Bronchial epithelial cell (primary cell): Measurements from ENCODE around the gene POU2F2. TPM values are rescaled to one million over a fixed set of nuclear protein-coding genes. Genes with fewer than 3 reads are reported as not detected.

Experiments
- DNase-seq: peaks from one replicate; pipeline ENCODE4 v3.0.0-alpha.2; 2010; ENCODE audit warnings: low read depth
- FAIRE-seq: peaks from 2 replicates; lab custom pipeline; 2011; peaks lifted over from hg19 to GRCh38; lab: Jason Lieb, UNC
- H3K27me3 ChIP-seq: 2 replicates; pipeline ENCODE4 v1.5.1; 2011; ENCODE audit warnings: low read length; ENCODE audit not compliant: control insufficient read depth, insufficient read depth
- H3K36me3 ChIP-seq: 2 replicates; pipeline ENCODE4 v1.5.1; 2011; ENCODE audit warnings: low read length; ENCODE audit not compliant: control insufficient read depth, insufficient read depth
- H3K4me3 ChIP-seq: 2 replicates; pipeline ENCODE4 v1.5.1; 2011; ENCODE audit warnings: mild to moderate bottlenecking, low read depth, low read length, control low read depth
- total RNA-seq: library from RNA; depleted of rRNA; stranded (reverse); fragments of >200 nt; gene quantifications from 2 replicates; pipeline ENCODE4 v1.2.1, GENCODE V29; 2014
- TF ChIP-seq, protein P1 (sequence below): IDR thresholded peaks from 2 replicates; pipeline ENCODE4 v1.5.1; 2011; ENCODE audit warnings: mild to moderate bottlenecking, moderate library complexity, low read length, control low read depth, inconsistent platforms; ENCODE audit not compliant: insufficient read depth, severe bottlenecking

POU2F2 gene
- total RNA-seq, 1 donor from 2014 or later = 0.53 TPM

DNA sequence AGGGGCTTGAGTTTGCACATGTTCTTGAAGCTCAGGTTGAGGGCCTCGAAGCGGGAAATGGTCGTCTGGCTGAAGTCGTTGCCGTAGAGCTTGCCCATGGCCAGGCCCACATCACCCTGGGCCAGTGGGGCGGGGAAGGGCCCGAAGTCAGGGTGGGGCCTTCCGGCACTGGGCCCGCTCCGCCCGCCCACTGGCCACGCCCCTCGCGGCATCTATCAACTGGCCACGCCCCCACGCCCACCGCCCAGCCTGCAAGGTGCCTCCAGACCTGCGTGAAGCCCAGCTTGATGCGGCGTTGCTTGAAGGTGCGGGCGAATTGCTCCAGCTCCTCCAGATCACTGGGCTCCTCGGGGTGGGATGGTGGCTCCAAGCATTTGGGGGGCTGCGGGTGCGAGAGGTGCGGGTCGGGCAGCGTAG is 36.4 kb downstream of the POU2F2 start:
- Histone ChIP-seq H3K27me3 (no peaks in the 10 kb centered on the region), H3K36me3 (no peaks in the 10 kb centered on the region), H3K4me3 (no peak overlapping the region)
- TF ChIP-seq, protein P1, sequence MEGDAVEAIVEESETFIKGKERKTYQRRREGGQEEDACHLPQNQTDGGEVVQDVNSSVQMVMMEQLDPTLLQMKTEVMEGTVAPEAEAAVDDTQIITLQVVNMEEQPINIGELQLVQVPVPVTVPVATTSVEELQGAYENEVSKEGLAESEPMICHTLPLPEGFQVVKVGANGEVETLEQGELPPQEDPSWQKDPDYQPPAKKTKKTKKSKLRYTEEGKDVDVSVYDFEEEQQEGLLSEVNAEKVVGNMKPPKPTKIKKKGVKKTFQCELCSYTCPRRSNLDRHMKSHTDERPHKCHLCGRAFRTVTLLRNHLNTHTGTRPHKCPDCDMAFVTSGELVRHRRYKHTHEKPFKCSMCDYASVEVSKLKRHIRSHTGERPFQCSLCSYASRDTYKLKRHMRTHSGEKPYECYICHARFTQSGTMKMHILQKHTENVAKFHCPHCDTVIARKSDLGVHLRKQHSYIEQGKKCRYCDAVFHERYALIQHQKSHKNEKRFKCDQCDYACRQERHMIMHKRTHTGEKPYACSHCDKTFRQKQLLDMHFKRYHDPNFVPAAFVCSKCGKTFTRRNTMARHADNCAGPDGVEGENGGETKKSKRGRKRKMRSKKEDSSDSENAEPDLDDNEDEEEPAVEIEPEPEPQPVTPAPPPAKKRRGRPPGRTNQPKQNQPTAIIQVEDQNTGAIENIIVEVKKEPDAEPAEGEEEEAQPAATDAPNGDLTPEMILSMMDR = no peak
- FAIRE-seq (no peak), DNase-seq (no peak)

DNA sequence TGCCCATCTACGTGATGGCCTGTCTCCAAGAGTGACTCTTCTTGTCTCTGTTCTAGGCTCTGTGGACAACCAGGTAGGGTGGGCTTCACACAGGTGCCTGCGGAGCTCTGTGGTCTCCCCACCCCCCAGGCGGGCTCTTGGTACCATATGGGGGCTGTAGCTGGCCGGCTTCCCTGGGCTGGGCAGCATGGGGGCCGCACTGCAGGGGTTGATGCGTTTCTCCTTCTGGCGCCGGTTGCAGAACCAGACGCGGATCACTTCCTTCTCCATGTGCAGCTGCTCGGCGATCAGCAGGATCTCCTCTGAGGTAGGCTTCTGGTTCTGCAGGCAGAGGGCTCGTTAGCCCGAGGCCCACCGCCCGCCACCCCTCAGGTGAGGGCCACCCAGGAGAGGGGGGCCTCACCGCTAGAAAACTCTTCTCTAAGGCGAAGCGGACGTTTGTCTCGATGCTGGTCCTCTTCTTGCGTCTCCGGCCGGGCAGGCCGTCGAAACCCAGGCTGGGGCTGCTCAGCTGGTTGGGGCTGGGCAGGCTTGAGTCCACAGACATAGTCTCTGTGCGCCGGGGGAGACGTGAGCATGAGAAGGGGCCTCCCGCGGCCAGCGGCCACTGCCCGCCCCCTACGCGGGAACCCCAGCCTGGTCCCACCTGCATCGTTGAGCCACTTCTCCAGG is 37.0 kb downstream of the POU2F2 start:
- DNase-seq = no peak
- no peak for FAIRE-seq

DNA sequence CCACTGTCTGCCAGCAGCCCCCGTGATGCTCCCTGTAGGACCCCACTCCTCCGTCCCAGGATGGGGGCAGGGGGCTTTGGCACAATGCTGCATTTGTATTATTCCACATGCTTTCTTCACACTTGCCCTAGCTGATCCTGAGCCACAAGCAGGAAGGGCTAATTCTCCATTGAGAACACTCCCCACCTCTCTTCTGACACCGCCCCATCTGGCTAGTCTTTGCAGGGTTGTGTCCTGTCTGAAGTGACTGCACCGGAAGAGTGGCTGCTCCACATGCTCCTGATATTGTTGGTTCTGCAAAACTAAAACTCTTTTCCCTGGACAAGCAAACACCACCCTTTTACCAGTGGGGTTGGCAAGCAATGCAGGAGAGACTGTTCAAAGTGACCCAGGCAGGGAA is 38.3 kb downstream of the POU2F2 start:
- FAIRE-seq (peak; percentile 88), DNase-seq (no peak)
- TF ChIP-seq, protein P1 = no peak
- H3K27me3 ChIP-seq = no peaks in the 10 kb centered on the region
- no peak overlapping the region for H3K4me3 ChIP-seq
- no peaks in the 10 kb centered on the region for H3K36me3 ChIP-seq

More for the DNA sequence above, 37.0 kb downstream of the POU2F2 start:
- Histone ChIP-seq H3K27me3 (no peaks in the 10 kb centered on the region), H3K36me3 (no peaks in the 10 kb centered on the region), H3K4me3 (no peak overlapping the region)
- TF ChIP-seq, protein P1 = no peak

DNA sequence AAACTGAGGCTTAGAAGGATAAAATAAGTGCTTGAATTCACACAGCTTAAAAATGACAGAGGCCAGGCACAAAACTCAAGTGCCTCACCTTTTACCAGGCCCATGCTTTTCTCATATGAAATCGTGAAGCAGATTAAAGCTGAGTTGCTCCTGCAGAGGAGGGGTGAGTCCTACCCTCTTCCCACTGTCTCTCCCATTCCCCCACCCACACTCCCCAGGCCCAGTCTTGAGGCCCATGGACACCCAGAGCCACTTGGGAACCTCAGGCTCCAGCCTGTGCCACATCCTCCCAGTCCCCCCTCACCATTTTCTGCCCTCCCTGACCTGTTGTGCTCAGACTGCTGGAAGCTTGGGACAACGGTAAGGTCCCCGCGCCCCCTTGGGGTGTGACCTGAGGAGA is 38.7 kb downstream of the POU2F2 start:
- FAIRE-seq = no peak
- no peak for DNase-seq
- Histone ChIP-seq H3K4me3 (no peak overlapping the region), H3K27me3 (no peaks in the 10 kb centered on the region), H3K36me3 (no peaks in the 10 kb centered on the region)
- TF ChIP-seq, protein P1 = no peak

DNA sequence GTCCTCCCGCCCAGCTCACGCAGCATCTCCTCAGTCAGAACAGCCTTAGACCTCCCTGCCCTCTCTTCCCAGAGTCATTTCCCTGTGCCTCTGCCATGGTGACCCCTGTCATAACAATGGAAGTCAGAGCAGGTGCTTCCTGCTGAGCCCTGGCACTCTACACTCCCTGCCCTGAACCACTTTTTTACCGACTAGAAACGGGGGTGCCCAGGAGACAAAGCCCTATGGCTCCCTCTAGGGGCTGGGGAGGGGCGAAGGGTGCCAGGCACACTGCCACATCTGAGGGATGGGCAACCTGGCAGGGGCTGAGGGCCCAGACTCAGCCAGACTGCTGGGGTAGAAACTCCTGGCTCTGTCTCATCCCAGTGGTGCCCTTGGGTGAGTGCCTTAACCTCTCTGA is 39.9 kb downstream of the POU2F2 start:
- DNase-seq (no peak), FAIRE-seq (no peak)
- Histone ChIP-seq H3K27me3 (no peaks in the 10 kb centered on the region), H3K4me3 (no peak overlapping the region), H3K36me3 (no peaks in the 10 kb centered on the region)
- TF ChIP-seq, protein P1 = peak; percentile 85

DNA sequence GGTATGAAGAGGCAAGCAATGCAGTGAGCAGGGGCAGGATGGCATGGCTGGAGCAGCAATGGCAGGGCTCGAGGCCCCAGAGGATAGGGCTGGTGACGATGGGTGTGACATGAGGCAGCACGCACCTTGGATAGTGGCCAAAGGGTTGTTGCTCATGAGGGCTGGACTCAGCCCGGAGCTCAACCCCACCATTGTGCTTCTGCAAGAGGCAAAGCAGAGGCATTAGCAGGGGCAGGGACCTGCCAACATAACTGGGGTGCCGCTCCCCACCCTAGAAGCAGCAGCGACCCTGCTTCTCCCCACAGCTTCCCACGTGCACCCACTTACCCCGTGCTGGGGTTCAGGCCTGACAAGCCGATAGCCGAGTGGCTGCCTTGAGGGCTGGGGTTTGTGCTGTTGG is 40.5 kb downstream of the POU2F2 start:
- no peak overlapping the region for H3K4me3 ChIP-seq
- no peaks in the 10 kb centered on the region for H3K27me3 ChIP-seq
- FAIRE-seq (peak; percentile 62), DNase-seq (peak; percentile 68)
- TF ChIP-seq, protein P1 = no peak
- no peaks in the 10 kb centered on the region for H3K36me3 ChIP-seq
